Measurements from ENCODE around the gene RTF2. TPM values are rescaled to one million over a fixed set of nuclear protein-coding genes. Genes with fewer than 3 reads are reported as not detected.
A peak's percentile ranks its signal among the peaks of the same experiment; 100 is the strongest.

The RTF2 gene
- total and polyA plus RNA-seq, 7 donors: 47.6 to 84.6 (median 62.4) TPM

DNA sequence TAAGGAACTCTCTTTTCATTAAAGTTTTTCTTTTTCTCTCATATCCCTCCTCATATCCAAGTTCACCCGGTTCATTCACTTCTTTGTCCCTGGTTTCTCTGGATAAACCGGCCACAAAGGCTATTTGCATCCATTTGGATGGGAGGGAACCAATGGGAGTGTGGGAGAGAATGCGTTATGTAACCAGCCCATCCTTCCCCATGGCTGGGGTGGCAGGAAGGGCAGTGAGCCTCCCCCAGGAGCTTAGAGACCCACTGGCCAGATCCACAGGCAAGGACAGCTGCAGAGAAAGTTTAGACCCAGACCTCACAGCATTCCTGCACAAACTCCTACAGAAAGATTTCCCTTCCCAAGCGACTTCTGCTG, 45.6 kb upstream of the RTF2 start:
- Histone ChIP-seq H3K9me3 (no peaks in the 10 kb centered on the region), H3K36me3 (no peaks in the 10 kb centered on the region), H3K27me3 (no peaks in the 10 kb centered on the region), H3K4me3 (no peak overlapping the region), H3K4me1 (no peaks in the 10 kb centered on the region), H3K27ac (peak overlapping the region in 1 of 4 donors; percentile 11)
- no peak for TF ChIP-seq POLR2AphosphoS5 (IDR thresholded peaks at IDR 0.05)
- TF ChIP-seq, protein P1, sequence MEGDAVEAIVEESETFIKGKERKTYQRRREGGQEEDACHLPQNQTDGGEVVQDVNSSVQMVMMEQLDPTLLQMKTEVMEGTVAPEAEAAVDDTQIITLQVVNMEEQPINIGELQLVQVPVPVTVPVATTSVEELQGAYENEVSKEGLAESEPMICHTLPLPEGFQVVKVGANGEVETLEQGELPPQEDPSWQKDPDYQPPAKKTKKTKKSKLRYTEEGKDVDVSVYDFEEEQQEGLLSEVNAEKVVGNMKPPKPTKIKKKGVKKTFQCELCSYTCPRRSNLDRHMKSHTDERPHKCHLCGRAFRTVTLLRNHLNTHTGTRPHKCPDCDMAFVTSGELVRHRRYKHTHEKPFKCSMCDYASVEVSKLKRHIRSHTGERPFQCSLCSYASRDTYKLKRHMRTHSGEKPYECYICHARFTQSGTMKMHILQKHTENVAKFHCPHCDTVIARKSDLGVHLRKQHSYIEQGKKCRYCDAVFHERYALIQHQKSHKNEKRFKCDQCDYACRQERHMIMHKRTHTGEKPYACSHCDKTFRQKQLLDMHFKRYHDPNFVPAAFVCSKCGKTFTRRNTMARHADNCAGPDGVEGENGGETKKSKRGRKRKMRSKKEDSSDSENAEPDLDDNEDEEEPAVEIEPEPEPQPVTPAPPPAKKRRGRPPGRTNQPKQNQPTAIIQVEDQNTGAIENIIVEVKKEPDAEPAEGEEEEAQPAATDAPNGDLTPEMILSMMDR (IDR thresholded peaks at IDR 0.05): no peak
- TF ChIP-seq POLR2A (IDR thresholded peaks at IDR 0.05): no peak
- TF ChIP-seq EP300 (IDR thresholded peaks at IDR 0.05): no peak
- intact Hi-C loops (cut with DNase I): no loop called here
- WGBS, 2 donors: 73 to 84% methylated on average over 4 of the region's 4 CpGs
- no peak for DNase-seq

- Histone ChIP-seq H3K36me3 (no peaks in the 10 kb centered on the region), H3K4me1 (no peaks in the 10 kb centered on the region), H3K27me3 (no peaks in the 10 kb centered on the region), H3K27ac (no peak overlapping the region), H3K9me3 (no peaks in the 10 kb centered on the region), H3K4me3 (no peak overlapping the region)
- 89 to 97% methylated on average over 1 of the region's 1 CpG for WGBS, 2 donors
- intact Hi-C loops (cut with DNase I): no loop called here
- DNase-seq: no peak
- TF ChIP-seq POLR2AphosphoS5 (IDR thresholded peaks at IDR 0.05) (no peak), EP300 (IDR thresholded peaks at IDR 0.05) (no peak), POLR2A (IDR thresholded peaks at IDR 0.05) (no peak)
- TF ChIP-seq, protein P1 (IDR thresholded peaks at IDR 0.05): no peak
Measured at GRCh38 chr20:56423211-56423610, 45.2 kb upstream of the RTF2 start.

DNA sequence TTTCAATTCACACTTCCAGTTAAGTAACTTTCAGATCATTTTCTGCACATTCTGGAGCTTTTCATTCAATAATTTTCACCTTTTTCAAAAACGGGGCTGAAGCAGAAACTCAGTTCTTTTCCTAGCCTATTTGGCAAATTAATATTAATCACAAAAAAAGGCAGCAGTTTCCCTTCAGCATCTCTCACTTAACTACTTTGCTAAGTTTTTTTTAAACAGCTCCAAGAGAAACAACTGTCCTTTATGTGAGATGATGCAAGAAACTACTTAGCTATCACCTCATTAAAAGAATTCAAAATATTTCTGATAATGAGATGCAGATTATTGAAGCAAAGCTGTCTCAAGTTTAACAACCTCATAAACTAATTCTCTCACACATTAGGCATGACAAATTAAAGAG, 44.5 kb upstream of the RTF2 start:
- no peaks in the 10 kb centered on the region for H3K9me3 ChIP-seq
- H3K27ac ChIP-seq: no peak overlapping the region
- no peaks in the 10 kb centered on the region for H3K27me3 ChIP-seq
- 55 to 77% methylated on average over 1 of the region's 1 CpG for WGBS, 2 donors
- H3K36me3 ChIP-seq: no peaks in the 10 kb centered on the region
- DNase-seq: no peak
- intact Hi-C loops (cut with DNase I): no loop called here
- no peaks in the 10 kb centered on the region for H3K4me1 ChIP-seq
- H3K4me3 ChIP-seq: no peak overlapping the region
- TF ChIP-seq EP300 (IDR thresholded peaks at IDR 0.05): no peak
- TF ChIP-seq, protein P1 (IDR thresholded peaks at IDR 0.05): no peak
- no peak for TF ChIP-seq POLR2AphosphoS5 (IDR thresholded peaks at IDR 0.05)
- no peak for TF ChIP-seq POLR2A (IDR thresholded peaks at IDR 0.05)

DNA sequence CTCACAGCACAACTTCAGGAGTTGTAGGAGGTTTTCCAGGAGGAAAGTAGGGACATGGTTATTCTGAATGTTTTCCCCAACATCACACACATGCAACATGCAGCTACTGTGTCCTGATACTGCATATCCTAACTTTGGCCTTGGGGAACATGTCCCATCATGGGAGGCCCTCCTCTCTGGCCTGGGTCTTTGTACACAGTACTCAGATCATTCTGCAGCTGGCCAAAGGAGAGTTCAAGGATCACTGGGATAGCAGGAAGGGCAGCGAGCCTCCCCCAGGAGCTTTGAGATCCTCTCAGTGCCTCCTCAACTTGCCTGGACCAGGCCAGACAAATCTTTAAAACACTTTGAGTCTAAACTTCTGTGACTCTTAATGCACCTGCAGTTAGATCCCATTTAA, 43.5 kb upstream of the RTF2 start:
- no peaks in the 10 kb centered on the region for H3K9me3 ChIP-seq
- no peaks in the 10 kb centered on the region for H3K27me3 ChIP-seq
- no peak overlapping the region for H3K27ac ChIP-seq
- H3K36me3 ChIP-seq: no peaks in the 10 kb centered on the region
- TF ChIP-seq POLR2AphosphoS5 (IDR thresholded peaks at IDR 0.05): no peak
- TF ChIP-seq, protein P1 (IDR thresholded peaks at IDR 0.05): no peak
- TF ChIP-seq EP300 (IDR thresholded peaks at IDR 0.05): no peak
- no peak for TF ChIP-seq POLR2A (IDR thresholded peaks at IDR 0.05)
- DNase-seq: no peak
- intact Hi-C loops (cut with DNase I): no loop called here
- H3K4me3 ChIP-seq: no peak overlapping the region
- WGBS, 2 donors: 83 to 84% methylated on average over 1 of the region's 1 CpG
- H3K4me1 ChIP-seq: peaks cover 0 to 1% (median 0%) of the 10 kb centered on the region in 4 donors

DNA sequence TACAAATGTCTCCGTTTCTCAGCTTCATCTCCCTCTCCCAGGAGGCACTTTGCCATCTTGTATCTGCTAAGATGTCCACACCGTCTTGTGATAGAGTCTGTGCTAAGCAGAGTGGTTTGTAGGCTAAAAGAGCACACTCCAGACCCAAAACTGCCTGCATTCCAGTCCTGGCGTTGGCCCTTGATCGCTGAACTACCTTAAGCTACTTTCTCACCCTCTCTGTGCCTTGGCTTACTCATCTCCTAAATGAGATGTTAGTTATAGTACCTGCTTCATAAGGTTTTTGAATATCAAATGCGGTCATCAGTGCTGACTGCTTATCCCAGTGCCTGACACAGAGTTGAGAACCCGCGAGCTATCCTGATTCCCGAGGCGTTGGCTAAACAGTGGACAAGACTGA, 42.4 kb upstream of the RTF2 start:
- Histone ChIP-seq H3K4me3 (no peak overlapping the region), H3K36me3 (no peaks in the 10 kb centered on the region), H3K4me1 (peaks cover 0 to 8% (median 0%) of the 10 kb centered on the region in 4 donors), H3K9me3 (no peaks in the 10 kb centered on the region), H3K27me3 (no peaks in the 10 kb centered on the region), H3K27ac (no peak overlapping the region)
- intact Hi-C loops (cut with DNase I): no loop called here
- no peak for TF ChIP-seq POLR2AphosphoS5 (IDR thresholded peaks at IDR 0.05)
- no peak for TF ChIP-seq EP300 (IDR thresholded peaks at IDR 0.05)
- TF ChIP-seq, protein P1 (IDR thresholded peaks at IDR 0.05): no peak
- no peak for TF ChIP-seq POLR2A (IDR thresholded peaks at IDR 0.05)
- DNase-seq: no peak
- 93 to 94% methylated on average over 9 of the region's 9 CpGs for WGBS, 2 donors

All from sigmoid colon (tissue), 7 donors.